Testis (tissue), 2 donors: Measurements from ENCODE around the gene UBR2.

Experiments used
- POLR2A ChIP-seq: fragments of 450-650 bp; IDR thresholded peaks from one replicate; pipeline ENCODE4 v1.6.1; 2017; ENCODE audit warnings: antibody characterized with exemption, mild to moderate bottlenecking, moderate library complexity
- TF ChIP-seq, protein P1 (sequence below), 3 experiments: fragments of 450-650 bp in 2 of 3; fragments of 200-600 bp in 1 of 3; sonication (generic) in 1 of 3; IDR thresholded peaks; one replicate each; pipeline ENCODE4 v1.5.1; 2016 to 2019; ENCODE audit warnings: antibody characterized with exemption in 3 of 3, mild to moderate bottlenecking in 2 of 3, moderate library complexity in 1 of 3

DNA sequence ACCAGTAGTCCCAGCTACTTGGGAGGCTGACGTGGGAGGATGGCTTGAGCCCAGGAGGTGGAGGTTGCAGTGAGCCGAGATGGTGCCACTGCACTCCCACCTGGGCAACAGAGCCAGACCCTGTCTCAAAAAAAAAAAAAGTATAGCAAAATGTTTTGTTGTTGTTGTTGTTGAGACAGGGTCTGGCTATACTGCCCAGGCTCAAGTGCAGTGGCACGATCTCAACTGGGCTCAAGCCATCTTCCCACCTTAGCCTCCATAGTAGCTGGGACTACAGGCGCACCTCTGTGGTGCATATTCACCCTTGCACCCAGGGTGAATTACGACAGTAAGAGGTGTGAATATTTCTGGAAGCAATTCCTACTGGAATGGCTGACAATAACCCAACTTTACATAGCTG is 11.4 kb upstream of the UBR2 start:
- TF ChIP-seq, protein P1, sequence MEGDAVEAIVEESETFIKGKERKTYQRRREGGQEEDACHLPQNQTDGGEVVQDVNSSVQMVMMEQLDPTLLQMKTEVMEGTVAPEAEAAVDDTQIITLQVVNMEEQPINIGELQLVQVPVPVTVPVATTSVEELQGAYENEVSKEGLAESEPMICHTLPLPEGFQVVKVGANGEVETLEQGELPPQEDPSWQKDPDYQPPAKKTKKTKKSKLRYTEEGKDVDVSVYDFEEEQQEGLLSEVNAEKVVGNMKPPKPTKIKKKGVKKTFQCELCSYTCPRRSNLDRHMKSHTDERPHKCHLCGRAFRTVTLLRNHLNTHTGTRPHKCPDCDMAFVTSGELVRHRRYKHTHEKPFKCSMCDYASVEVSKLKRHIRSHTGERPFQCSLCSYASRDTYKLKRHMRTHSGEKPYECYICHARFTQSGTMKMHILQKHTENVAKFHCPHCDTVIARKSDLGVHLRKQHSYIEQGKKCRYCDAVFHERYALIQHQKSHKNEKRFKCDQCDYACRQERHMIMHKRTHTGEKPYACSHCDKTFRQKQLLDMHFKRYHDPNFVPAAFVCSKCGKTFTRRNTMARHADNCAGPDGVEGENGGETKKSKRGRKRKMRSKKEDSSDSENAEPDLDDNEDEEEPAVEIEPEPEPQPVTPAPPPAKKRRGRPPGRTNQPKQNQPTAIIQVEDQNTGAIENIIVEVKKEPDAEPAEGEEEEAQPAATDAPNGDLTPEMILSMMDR (IDR thresholded peaks at IDR 0.05) = no peak
- TF ChIP-seq POLR2A = no peak
